GM12865 (cell line): ENCODE results near the gene EDNRA.
A peak's percentile ranks its signal among the peaks of the same experiment; 100 is the strongest.

Source experiments
- DNase-seq: peaks from one replicate; pipeline ENCODE4 v3.0.0; 2010; ENCODE audit warnings: low read depth
- H3K4me3 ChIP-seq: 2 replicates; pipeline ENCODE4 v1.5.1; 2011; ENCODE audit warnings: mild to moderate bottlenecking, low read depth, low read length, control low read depth
- CTCF ChIP-seq: IDR thresholded peaks from 2 replicates; pipeline ENCODE4 v1.5.1; 2011; ENCODE audit warnings: low read length, control low read depth, low read depth, inconsistent platforms; ENCODE audit not compliant: insufficient read depth; ENCODE audit errors: missing control alignments

The EDNRA gene

GRCh38 chr4:147463065-147463464 is 17.8 kb upstream of the EDNRA start:
- no peak for DNase-seq
- H3K4me3 ChIP-seq, result no peak overlapping the region
- TF ChIP-seq CTCF, result no peak

- H3K4me3 ChIP-seq, result no peak overlapping the region
- no peak for TF ChIP-seq CTCF
- no peak for DNase-seq
Observed at GRCh38 chr4:147465461-147465860, 15.4 kb upstream of the EDNRA start.

GRCh38 chr4:147477439-147477838 is 3.5 kb upstream of the EDNRA start:
- no peak overlapping the region for H3K4me3 ChIP-seq
- peak; percentile 64 for DNase-seq
- TF ChIP-seq CTCF, result no peak

GRCh38 chr4:147479376-147479775 is 1.5 kb upstream of the EDNRA start:
- no peak overlapping the region for H3K4me3 ChIP-seq
- no peak for TF ChIP-seq CTCF
- DNase-seq, result no peak

GRCh38 chr4:147479786-147480185 is 1.1 kb upstream of the EDNRA start:
- DNase-seq, result peak; percentile 53
- H3K4me3 ChIP-seq, result no peak overlapping the region
- no peak for TF ChIP-seq CTCF

- TF ChIP-seq CTCF, result no peak
- DNase-seq, result no peak
- H3K4me3 ChIP-seq, result no peak overlapping the region
Observed at GRCh38 chr4:147480502-147480890, 401 bp upstream of the EDNRA start.

GRCh38 chr4:147481577-147482109 is 746 bp downstream of the EDNRA start:
- no peak for TF ChIP-seq CTCF
- H3K4me3 ChIP-seq, result no peak overlapping the region
- DNase-seq, result peak; percentile 49
